HG03280 (cell line): Measurements from ENCODE around the gene FXN.
"Not testable (repeated sequence)": the region's sequence is repeated elsewhere in the genome, so short reads cannot be mapped to it uniquely, and the experiment has no call there.

ENCODE experiments used
- ATAC-seq: cut with Tn5 transposase; IDR thresholded peaks from one replicate; pipeline ENCODE4 v1.9.1; 2021; ENCODE audit warnings: mild to moderate bottlenecking, moderate library complexity; ENCODE audit not compliant: unreplicated experiment

FXN gene

GRCh38 chr9:69097923-69098593 is 62.5 kb downstream of the FXN start:
- ATAC-seq = no peak

GRCh38 chr9:69103348-69103996 is 67.9 kb downstream of the FXN start:
- not testable (repeated sequence) for ATAC-seq

GRCh38 chr9:69104830-69105527 is 69.4 kb downstream of the FXN start:
- no peak for ATAC-seq

- ATAC-seq = no peak
Measured at GRCh38 chr9:69107771-69108170, 72.2 kb downstream of the FXN start.

GRCh38 chr9:69108706-69109105 is 73.2 kb downstream of the FXN start:
- not testable (repeated sequence) for ATAC-seq

- no peak for ATAC-seq
Measured at GRCh38 chr9:69109152-69109551, 73.6 kb downstream of the FXN start.

- ATAC-seq = not testable (repeated sequence)
Measured at GRCh38 chr9:69112646-69113045, 77.1 kb downstream of the FXN start.

GRCh38 chr9:69115621-69116020 is 80.1 kb downstream of the FXN start:
- ATAC-seq = no peak

GRCh38 chr9:69118656-69119055 is 83.1 kb downstream of the FXN start:
- ATAC-seq = no peak

- ATAC-seq = no peak
Measured at GRCh38 chr9:69120380-69121154, 85.0 kb downstream of the FXN start.

GRCh38 chr9:69121155-69122081 is 85.9 kb downstream of the FXN start:
- ATAC-seq = no peak

GRCh38 chr9:69122082-69122548 is 86.6 kb downstream of the FXN start:
- ATAC-seq = no peak

- ATAC-seq = no peak
Measured at GRCh38 chr9:69122549-69123141, 87.1 kb downstream of the FXN start.

- ATAC-seq = no peak
Measured at GRCh38 chr9:69130456-69131441, 95.2 kb downstream of the FXN start.

- no peak for ATAC-seq
Measured at GRCh38 chr9:69131682-69132081, 96.1 kb downstream of the FXN start.

- ATAC-seq = no peak
Measured at GRCh38 chr9:69132361-69132760, 96.8 kb downstream of the FXN start.

- ATAC-seq = no peak
Measured at GRCh38 chr9:69134412-69134811, 98.9 kb downstream of the FXN start.

GRCh38 chr9:69136185-69136584 is 100.6 kb downstream of the FXN start:
- ATAC-seq = no peak

GRCh38 chr9:69136779-69137178 is 101.2 kb downstream of the FXN start:
- ATAC-seq = no peak
